GM20000 (cell line): ENCODE measurements around the gene PRRC2B.

Experiments used
- DNase-seq: peaks from one replicate; pipeline ENCODE4 v3.0.0; 2012; ENCODE audit warnings: low spot score
- TF ChIP-seq, protein P1 (sequence below): IDR thresholded peaks from 2 replicates; pipeline ENCODE4 v1.5.1; 2012; ENCODE audit warnings: mild to moderate bottlenecking, control low read depth; ENCODE audit errors: extremely low read depth, missing control alignments

The PRRC2B gene

GRCh38 chr9:131421691-131422090 is 27.8 kb downstream of the PRRC2B start:
- DNase-seq = no peak
- TF ChIP-seq, protein P1, sequence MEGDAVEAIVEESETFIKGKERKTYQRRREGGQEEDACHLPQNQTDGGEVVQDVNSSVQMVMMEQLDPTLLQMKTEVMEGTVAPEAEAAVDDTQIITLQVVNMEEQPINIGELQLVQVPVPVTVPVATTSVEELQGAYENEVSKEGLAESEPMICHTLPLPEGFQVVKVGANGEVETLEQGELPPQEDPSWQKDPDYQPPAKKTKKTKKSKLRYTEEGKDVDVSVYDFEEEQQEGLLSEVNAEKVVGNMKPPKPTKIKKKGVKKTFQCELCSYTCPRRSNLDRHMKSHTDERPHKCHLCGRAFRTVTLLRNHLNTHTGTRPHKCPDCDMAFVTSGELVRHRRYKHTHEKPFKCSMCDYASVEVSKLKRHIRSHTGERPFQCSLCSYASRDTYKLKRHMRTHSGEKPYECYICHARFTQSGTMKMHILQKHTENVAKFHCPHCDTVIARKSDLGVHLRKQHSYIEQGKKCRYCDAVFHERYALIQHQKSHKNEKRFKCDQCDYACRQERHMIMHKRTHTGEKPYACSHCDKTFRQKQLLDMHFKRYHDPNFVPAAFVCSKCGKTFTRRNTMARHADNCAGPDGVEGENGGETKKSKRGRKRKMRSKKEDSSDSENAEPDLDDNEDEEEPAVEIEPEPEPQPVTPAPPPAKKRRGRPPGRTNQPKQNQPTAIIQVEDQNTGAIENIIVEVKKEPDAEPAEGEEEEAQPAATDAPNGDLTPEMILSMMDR = no peak

DNA sequence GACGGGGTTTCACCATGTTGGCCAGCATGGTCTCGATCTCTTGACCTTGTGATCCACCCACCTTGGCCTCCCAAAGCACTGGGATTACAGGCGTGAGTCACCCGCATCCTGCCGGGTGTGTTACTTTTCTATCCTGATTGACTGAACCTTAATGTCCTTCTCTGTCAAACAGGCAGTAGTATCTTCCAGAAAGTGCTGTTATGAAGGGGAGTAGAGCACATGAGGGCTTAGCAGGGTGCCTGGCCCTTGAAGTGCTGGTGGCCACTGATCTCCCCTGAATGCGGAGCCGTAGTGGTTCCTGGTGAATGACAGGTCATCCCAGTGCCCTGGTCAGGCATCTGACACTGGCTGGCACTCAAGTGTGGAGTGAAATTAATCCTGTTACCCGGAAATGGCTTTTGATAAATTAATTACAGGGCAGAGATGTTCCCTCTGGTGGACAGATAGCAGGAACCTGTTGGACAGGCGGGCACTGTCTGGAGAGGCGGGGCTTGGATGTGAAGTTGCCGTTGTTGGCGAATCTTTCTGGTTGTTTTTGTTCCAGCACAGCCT is 28.4 kb downstream of the PRRC2B start:
- no peak for DNase-seq

DNA sequence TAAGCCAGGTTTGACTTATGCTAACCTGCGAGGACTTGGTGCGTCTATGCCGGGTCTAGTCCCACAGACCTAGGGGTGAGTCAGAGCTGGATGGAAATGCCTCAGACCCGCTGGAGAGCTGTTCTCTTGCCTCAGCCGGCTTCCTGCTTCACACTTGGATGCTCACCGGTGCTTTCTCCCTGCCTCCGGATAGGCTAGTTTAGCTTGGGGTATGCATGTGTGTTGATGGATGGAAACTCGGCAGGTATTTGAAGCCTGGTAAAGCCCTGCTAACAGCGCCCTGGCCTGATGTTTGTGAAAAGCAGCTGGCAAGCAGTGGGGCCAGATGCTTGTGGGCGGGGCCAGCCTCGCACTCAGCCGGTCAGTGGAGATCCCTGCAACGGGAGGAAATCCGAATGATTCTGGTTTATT is 29.3 kb downstream of the PRRC2B start:
- DNase-seq = peak; percentile 42
- TF ChIP-seq, protein P1 = no peak

More for the DNA sequence above, 28.4 kb downstream of the PRRC2B start:
- TF ChIP-seq, protein P1 = no peak

- DNase-seq = no peak
- TF ChIP-seq, protein P1 = no peak
Measured at GRCh38 chr9:131426545-131426944, 32.7 kb downstream of the PRRC2B start.

DNA sequence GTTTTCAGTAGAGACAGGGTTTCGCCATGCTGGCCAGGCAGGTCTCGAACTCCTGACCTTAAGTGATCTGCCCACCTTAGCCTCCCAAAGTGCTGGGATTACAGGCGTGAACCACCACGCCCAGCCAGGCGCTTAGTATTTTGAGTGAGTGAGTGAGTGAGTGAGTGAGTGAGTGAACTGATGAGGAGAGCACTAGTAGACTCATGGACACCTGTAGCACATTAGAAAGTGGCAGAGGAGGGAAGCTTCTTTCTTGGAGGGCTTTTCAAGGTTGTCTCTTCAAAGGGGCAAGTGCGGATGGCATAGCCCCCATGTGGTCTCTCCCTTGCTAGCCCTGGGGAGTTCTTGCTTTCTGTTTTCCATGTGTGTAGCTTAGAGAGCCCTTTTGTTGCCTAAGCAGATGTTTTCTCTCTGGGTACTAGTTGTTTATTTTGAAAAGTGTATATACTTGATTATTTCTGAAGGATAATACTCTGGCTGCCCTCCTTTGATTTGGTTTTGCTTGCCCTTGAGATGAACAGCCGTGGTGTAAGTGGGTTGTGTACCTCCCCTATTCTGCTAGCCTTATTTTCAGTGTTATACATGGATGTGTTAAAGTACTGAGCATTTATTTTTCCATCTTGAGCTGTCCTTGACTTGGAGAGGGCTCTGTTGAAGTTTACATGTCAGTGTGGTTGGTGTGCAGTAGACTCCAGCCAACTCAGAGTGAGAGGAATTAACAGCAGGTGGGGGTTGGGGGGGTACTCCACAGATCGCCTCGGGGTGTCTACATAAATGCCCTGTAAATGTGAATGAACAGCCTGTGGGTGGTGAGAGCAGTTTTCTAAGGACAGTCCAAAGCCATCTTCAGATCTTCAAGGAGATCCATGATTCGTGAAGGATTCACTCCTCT is 35.5 kb downstream of the PRRC2B start:
- DNase-seq = no peak
- TF ChIP-seq, protein P1 = no peak

DNA sequence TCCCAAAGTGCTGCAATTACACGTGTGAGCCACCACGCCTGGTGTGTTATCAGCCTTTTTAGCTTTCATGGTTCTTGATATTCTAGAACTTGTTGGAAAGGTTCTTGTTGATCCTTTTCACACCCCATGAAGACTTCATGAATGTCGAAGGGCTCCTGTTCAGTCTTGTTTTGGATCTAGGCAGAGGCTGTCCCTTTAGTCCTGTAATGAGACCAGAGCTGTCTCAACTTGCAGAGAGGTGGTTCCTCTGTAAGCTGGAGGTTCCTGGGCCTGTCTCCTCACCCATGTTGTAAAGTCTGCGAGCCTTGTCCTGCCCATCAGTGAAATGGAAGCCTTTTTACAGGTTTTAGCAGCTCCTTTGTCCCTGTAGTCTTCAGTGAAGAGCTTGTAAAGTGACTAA is 38.2 kb downstream of the PRRC2B start:
- no peak for DNase-seq

More for the DNA sequence above, 38.2 kb downstream of the PRRC2B start:
- TF ChIP-seq, protein P1 = no peak
